Memory B cell (primary cell): ENCODE measurements around the gene ADD1.

Experiments
- ATAC-seq: fragments of 150-1000 bp; cut with Tn5 transposase; 2 replicates; pipeline ENCODE4 v1.10.0; 2021; ENCODE audit warnings: low read depth, mild to moderate bottlenecking, moderate library complexity
- DNase-seq, 2 donors: peaks; one replicate each; pipeline ENCODE4 v3.0.0; 2022; ENCODE audit warnings: low spot score in 2 of 2
- H3K27ac Mint-ChIP-seq: one replicate; pipeline ENCODE4 v1.8.0; 2022; ENCODE audit warnings: mild to moderate bottlenecking, moderate library complexity, mixed read lengths
- H3K27me3 Mint-ChIP-seq: one replicate; pipeline ENCODE4 v1.8.0; 2022; ENCODE audit warnings: mixed read lengths
- H3K36me3 Mint-ChIP-seq: one replicate; pipeline ENCODE4 v1.8.0; 2022; ENCODE audit warnings: mild to moderate bottlenecking, mixed read lengths
- H3K4me1 Mint-ChIP-seq: one replicate; pipeline ENCODE4 v1.8.0; 2022; ENCODE audit warnings: mixed read lengths
- H3K4me3 Mint-ChIP-seq: one replicate; pipeline ENCODE4 v1.8.0; 2022; ENCODE audit warnings: mild to moderate bottlenecking, moderate library complexity, mixed read lengths
- H3K9me3 Mint-ChIP-seq: one replicate; pipeline ENCODE4 v1.8.0; 2022; ENCODE audit warnings: mixed read lengths

The ADD1 gene

GRCh38 chr4:2861631-2862436 is 18.2 kb downstream of the ADD1 start:
- Mint-ChIP-seq H3K36me3 (peaks cover 7% of the 10 kb centered on the region), H3K27me3 (no peaks in the 10 kb centered on the region), H3K4me3 (no peak overlapping the region), H3K9me3 (no peaks in the 10 kb centered on the region), H3K4me1 (peaks cover 60% of the 10 kb centered on the region), H3K27ac (peak overlapping the region; percentile 19)
- ATAC-seq (peak; percentile 24), DNase-seq (no peak)

- H3K36me3 Mint-ChIP-seq = peaks cover 5% of the 10 kb centered on the region
- H3K4me1 Mint-ChIP-seq = peaks cover 61% of the 10 kb centered on the region
- no peak overlapping the region for H3K4me3 Mint-ChIP-seq
- H3K27me3 Mint-ChIP-seq = no peaks in the 10 kb centered on the region
- H3K9me3 Mint-ChIP-seq = no peaks in the 10 kb centered on the region
- peak overlapping the region; percentile 19 for H3K27ac Mint-ChIP-seq
- ATAC-seq = no peak
- DNase-seq = no peak
These were observed 18.9 kb downstream of the ADD1 start for GRCh38 chr4:2862528-2862927.

- Mint-ChIP-seq H3K27me3 (no peaks in the 10 kb centered on the region), H3K27ac (peak overlapping the region; percentile 72), H3K4me1 (peaks cover 64% of the 10 kb centered on the region), H3K9me3 (no peaks in the 10 kb centered on the region), H3K36me3 (peaks cover 8% of the 10 kb centered on the region), H3K4me3 (no peak overlapping the region)
- no peak for ATAC-seq
- no peak for DNase-seq
These were observed 20.0 kb downstream of the ADD1 start for GRCh38 chr4:2863649-2864048.

DNA sequence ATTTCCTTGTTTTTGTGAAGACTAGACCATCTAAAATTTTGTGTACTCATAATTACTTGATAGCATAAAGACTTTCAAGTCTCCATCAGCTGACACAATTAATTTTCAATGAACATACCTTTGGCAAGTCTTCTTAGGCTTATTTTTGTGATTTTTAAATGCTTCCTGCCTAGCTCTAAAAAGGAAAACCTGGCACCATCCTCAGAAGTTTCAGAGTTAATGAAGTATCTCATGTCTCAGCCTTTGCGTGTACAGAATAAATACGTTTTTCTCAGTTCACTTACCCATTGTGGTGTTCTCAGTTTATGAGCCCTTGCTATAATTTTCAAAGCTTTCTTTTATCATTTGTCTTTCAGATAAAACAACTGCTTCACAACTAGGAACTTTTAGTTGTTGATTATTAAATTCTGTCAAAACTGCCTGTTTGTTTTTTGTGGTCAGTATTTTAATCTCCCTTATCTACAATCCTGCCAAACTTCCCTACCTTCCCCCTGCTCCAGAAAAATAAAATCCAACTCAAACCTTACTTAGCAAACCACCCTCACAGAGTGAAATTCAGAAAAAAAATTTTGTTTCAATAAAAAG is 21.6 kb downstream of the ADD1 start:
- Mint-ChIP-seq H3K4me1 (peaks cover 65% of the 10 kb centered on the region), H3K9me3 (no peaks in the 10 kb centered on the region), H3K27ac (no peak overlapping the region), H3K36me3 (peaks cover 8% of the 10 kb centered on the region), H3K27me3 (no peaks in the 10 kb centered on the region), H3K4me3 (peak overlapping the region; percentile 6)
- DNase-seq (no peak), ATAC-seq (no peak)

DNA sequence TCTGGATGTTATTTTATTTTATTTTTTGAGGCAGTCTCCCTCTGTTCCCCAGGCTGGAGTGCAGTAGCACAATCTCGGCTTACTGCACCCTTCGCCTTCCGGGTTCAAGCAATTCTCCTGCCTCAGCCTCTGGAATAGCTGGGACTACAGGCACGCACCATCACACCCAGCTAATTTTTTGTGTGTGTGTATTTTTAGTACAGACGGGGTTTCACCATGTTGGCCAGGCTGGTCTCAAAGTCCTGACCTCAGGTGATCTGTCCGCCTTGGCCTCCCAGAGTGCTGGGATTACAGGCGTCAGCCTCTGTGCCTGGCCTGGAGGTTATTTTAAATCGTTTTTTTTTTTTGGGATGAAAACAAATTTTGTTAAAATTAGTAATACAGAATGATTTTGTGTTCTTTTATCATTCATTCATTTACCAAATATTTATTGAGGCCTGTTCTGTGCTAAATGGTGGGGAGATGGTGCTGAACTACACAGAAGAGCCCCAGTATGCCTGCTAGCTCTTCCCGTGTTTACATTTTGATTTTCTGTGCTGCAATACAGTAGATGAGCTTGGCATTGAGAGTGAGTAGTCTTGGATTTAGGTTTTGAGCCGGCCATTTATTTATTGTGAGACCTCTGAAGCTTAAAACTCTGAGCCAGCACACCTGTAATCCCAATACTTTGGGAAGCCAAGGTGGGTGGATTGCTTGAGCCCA is 22.7 kb downstream of the ADD1 start:
- Mint-ChIP-seq H3K4me1 (peaks cover 57% of the 10 kb centered on the region), H3K9me3 (no peaks in the 10 kb centered on the region), H3K27me3 (no peaks in the 10 kb centered on the region), H3K27ac (peak overlapping the region; percentile 35), H3K4me3 (no peak overlapping the region), H3K36me3 (peaks cover 12% of the 10 kb centered on the region)
- ATAC-seq (no peak), DNase-seq (no peak)

DNA sequence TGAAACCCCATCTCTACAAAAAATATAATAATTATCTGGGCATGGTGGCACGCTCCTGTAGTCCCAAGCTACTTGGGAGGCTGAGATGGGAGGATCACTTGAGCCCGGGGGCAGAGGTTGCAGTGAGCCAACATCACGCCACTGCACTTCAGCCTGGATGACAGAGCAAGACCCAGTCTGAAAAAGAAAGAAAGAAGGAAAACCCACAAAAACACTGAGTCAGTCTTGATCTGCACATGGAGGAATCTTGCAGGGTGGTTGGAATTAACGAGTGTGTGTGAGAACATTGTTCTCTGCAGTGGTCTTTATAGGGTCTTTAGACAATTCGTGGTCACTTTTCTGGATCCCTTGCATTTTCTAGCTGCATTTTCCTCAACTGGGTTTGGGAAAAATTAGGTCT is 23.2 kb downstream of the ADD1 start:
- Mint-ChIP-seq H3K36me3 (peaks cover 14% of the 10 kb centered on the region), H3K27me3 (no peaks in the 10 kb centered on the region), H3K4me1 (peaks cover 54% of the 10 kb centered on the region), H3K27ac (peak overlapping the region; percentile 35), H3K9me3 (no peaks in the 10 kb centered on the region), H3K4me3 (no peak overlapping the region)
- no peak for ATAC-seq
- no peak for DNase-seq

DNA sequence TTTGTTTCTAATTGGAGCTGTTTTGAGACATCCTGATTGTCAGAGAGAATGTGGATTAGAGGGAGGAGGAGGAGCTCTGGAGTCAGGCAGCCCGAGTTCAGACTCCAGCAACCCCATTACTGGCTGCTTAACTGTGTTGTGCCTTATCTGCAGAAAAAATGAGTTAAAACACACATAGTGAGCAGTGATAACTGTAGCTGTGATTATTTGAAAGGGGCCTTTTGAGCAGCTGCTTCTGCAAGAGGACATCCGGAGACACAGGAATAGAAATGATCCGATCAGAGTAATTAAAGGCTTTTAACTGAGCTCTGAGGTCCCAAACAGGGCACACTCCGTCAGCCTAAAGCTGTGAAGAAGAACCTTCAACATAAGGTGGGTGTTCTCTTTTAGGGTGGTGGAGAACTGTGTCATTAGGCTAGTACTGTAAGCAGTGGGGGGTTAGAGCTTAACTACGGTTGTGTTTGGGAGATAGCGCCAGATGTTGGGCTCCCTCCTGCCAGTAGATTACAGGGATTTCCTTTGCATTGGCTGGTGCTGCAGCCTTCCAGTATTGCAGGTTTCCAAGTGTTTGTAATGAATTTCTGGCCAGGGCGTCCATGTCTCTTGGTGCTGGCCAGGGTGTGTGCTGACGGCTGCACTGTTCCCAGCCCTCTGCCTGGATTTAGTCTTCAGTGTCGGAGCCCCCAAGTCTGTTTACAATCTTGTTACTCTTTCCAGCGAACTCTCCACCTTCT is 24.3 kb downstream of the ADD1 start:
- Mint-ChIP-seq H3K27ac (no peak overlapping the region), H3K4me1 (peaks cover 46% of the 10 kb centered on the region), H3K27me3 (no peaks in the 10 kb centered on the region), H3K36me3 (peaks cover 14% of the 10 kb centered on the region), H3K4me3 (no peak overlapping the region), H3K9me3 (no peaks in the 10 kb centered on the region)
- DNase-seq (no peak), ATAC-seq (no peak)

DNA sequence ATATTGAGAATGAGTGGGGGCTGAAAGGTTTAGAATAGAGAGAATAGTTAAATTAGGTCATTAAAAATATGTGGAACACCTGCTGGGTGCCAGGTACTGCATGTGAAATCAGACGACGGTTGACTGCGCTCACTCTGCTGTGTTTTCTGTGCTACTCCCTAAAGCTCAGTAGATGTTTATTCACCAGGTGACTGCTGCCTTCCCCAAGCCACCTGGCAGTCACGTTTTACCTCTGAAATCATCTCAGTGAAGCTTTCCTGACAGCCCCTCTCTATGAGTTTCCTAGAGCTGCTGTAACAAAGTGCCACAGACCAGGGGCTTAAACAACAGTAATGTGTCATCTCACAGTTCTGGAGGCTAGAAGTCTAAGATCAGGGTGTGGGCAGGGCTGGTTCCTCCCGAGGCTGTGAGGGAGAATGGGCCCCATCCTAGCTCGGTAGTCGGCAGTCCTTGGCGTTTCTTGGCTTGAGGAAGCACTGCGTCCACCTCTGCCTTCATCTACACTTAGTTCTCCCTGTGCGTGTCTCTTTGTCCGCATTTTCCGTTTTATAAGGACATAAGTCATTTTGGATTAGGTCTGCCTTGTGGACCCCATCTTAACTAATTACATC is 25.3 kb downstream of the ADD1 start:
- no peak overlapping the region for H3K27ac Mint-ChIP-seq
- H3K4me3 Mint-ChIP-seq = no peak overlapping the region

GRCh38 chr4:2869659-2870058 is 26.0 kb downstream of the ADD1 start:
- no peaks in the 10 kb centered on the region for H3K9me3 Mint-ChIP-seq
- H3K27ac Mint-ChIP-seq = no peak overlapping the region
- no peak overlapping the region for H3K4me3 Mint-ChIP-seq
- ATAC-seq = no peak
- H3K36me3 Mint-ChIP-seq = peaks cover 14% of the 10 kb centered on the region
- H3K4me1 Mint-ChIP-seq = peaks cover 37% of the 10 kb centered on the region
- no peaks in the 10 kb centered on the region for H3K27me3 Mint-ChIP-seq
- DNase-seq = no peak

More for the DNA sequence above, 25.3 kb downstream of the ADD1 start:
- H3K36me3 Mint-ChIP-seq = peaks cover 14% of the 10 kb centered on the region
- H3K4me1 Mint-ChIP-seq = peaks cover 40% of the 10 kb centered on the region
- no peak for ATAC-seq
- no peaks in the 10 kb centered on the region for H3K27me3 Mint-ChIP-seq
- DNase-seq = no peak
- no peaks in the 10 kb centered on the region for H3K9me3 Mint-ChIP-seq

DNA sequence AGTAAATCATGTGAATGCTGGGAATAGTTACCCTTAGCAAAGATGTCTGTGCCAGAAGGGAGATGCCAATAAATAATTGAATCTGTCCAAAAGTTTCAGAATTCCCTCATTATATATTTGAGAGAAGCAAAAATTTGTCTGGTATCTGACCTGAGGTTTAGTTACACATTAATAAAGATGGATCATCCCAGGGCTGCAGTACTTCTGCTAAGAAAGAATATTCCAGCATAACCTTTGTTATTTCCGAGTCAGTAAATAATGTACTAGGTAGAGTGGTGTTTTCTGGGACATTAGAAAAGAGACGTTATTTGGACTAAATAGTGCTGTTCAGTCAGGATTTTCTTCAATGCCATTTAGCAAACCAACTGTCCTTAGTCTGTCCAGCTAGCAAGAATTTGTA is 26.4 kb downstream of the ADD1 start:
- ATAC-seq (no peak), DNase-seq (no peak)
- no peaks in the 10 kb centered on the region for H3K27me3 Mint-ChIP-seq
- H3K27ac Mint-ChIP-seq = no peak overlapping the region
- peaks cover 14% of the 10 kb centered on the region for H3K36me3 Mint-ChIP-seq
- H3K4me1 Mint-ChIP-seq = peaks cover 33% of the 10 kb centered on the region
- no peaks in the 10 kb centered on the region for H3K9me3 Mint-ChIP-seq
- H3K4me3 Mint-ChIP-seq = no peak overlapping the region

GRCh38 chr4:2871466-2871865 is 27.8 kb downstream of the ADD1 start:
- no peaks in the 10 kb centered on the region for H3K27me3 Mint-ChIP-seq
- no peaks in the 10 kb centered on the region for H3K9me3 Mint-ChIP-seq
- H3K4me3 Mint-ChIP-seq = no peak overlapping the region
- peaks cover 16% of the 10 kb centered on the region for H3K36me3 Mint-ChIP-seq
- peaks cover 28% of the 10 kb centered on the region for H3K4me1 Mint-ChIP-seq
- peak overlapping the region; percentile 22 for H3K27ac Mint-ChIP-seq
- ATAC-seq (no peak), DNase-seq (no peak)

- peak overlapping the region; percentile 22 for H3K27ac Mint-ChIP-seq
- no peak overlapping the region for H3K4me3 Mint-ChIP-seq
- no peaks in the 10 kb centered on the region for H3K27me3 Mint-ChIP-seq
- H3K36me3 Mint-ChIP-seq = peaks cover 16% of the 10 kb centered on the region
- ATAC-seq (no peak), DNase-seq (no peak)
- peaks cover 26% of the 10 kb centered on the region for H3K4me1 Mint-ChIP-seq
- no peaks in the 10 kb centered on the region for H3K9me3 Mint-ChIP-seq
These were observed 28.3 kb downstream of the ADD1 start for GRCh38 chr4:2871911-2872310.

- no peaks in the 10 kb centered on the region for H3K9me3 Mint-ChIP-seq
- peaks cover 25% of the 10 kb centered on the region for H3K4me1 Mint-ChIP-seq
- no peaks in the 10 kb centered on the region for H3K27me3 Mint-ChIP-seq
- H3K36me3 Mint-ChIP-seq = peaks cover 23% of the 10 kb centered on the region
- ATAC-seq (no peak), DNase-seq (no peak)
- no peak overlapping the region for H3K27ac Mint-ChIP-seq
- H3K4me3 Mint-ChIP-seq = no peak overlapping the region
These were observed 29.7 kb downstream of the ADD1 start for GRCh38 chr4:2873329-2873728.
